HG02943 (cell line): Measurements from ENCODE around the gene CLN6.

Experiments
- ATAC-seq: cut with Tn5 transposase; IDR thresholded peaks from one replicate; pipeline ENCODE4 v1.9.1; 2021; ENCODE audit warnings: mild to moderate bottlenecking, low read depth, moderate library complexity; ENCODE audit not compliant: unreplicated experiment

Gene CLN6

DNA sequence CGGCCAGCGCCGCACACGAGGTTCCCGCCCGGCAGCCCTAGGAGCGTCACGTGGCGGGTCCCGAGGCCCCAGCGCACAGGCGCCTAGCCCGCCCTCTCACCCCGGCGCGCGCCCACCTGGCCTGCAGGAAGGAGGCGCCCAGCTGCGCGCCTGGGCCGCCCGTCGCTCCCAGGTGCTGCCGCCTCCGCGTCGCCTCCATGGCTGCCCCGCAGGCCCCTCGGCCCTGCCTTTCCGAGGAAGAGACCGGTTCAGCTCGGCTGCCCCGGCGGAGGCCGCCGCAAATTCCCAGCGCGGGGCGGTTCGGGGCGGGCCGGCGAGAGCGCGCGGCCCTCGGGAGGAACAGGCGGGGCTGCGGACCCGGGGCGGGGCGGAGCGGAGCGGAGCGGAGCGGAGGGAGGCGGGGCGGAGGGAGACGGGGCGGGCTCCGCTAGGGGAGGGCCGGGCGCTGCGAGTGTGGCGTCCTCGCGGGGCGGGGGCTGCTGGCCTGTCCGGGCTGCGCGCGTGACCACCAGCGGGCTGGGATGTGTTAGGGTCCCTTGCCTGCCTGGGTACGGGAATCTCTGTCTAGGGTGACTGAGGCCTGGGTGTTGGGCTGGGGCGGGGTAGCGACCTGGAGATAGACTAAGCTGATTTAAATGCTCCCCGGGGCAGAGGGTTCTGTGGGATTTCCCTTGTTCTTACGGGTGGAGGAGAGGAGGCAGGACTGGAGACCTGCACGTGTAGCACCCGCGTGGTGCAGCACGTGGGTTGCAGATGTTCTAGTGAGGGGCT lies at the start of gene CLN6:
Gene CLN6 (minus strand): TSS at position 343 of the 771 bp plus-strand sequence. CDS start 144 bp downstream, at position 199.
- ATAC-seq, result peak; percentile 72

DNA sequence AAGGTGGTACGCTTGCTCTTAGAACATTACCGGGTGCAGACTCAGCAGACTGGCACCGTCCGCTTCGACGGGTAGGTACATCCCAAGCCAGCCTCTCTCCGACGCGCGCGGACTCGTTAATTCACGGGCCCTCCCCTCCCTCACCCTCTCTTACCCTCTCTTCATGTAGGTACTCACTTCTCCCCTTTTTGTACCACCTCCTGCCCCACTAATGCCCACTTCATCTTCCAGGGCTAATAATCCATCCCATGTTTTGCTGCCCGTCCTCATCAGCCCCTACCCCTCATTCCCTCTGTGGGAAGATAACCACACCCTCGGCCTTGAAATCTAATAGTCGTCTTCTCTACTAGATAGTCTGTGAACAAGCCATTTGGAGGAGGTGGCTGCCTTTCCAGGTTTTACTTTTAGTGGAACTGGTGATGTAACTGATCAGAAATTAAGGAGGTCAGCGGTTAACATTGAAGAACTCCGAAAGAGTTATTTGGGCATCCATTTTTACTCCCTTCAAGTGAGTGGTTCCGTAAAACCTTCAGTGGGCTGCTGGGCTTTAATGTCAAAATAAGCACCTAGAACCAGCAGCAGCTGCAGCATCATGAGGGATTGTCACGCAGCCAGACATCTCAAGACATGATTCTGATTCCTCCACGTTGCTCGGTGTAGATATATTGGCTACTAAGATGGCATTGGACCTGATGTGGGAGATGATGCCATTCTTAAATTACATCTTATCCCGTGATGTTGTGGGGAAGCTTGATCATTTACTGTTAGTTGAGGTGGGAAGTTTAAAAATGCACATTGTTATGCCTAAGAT lies 49.3 kb upstream of the CLN6 start:
- no peak for ATAC-seq

DNA sequence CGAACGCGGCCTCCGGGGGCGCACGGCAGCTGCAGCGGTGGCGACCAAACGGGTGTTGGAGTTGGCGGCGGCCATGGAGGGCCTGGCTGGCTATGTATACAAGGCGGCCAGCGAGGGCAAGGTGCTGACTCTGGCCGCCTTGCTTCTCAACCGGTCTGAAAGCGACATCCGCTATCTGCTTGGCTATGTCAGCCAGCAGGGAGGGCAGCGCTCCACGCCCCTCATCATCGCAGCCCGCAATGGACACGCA lies 48.7 kb upstream of the CLN6 start:
- no peak for ATAC-seq

DNA sequence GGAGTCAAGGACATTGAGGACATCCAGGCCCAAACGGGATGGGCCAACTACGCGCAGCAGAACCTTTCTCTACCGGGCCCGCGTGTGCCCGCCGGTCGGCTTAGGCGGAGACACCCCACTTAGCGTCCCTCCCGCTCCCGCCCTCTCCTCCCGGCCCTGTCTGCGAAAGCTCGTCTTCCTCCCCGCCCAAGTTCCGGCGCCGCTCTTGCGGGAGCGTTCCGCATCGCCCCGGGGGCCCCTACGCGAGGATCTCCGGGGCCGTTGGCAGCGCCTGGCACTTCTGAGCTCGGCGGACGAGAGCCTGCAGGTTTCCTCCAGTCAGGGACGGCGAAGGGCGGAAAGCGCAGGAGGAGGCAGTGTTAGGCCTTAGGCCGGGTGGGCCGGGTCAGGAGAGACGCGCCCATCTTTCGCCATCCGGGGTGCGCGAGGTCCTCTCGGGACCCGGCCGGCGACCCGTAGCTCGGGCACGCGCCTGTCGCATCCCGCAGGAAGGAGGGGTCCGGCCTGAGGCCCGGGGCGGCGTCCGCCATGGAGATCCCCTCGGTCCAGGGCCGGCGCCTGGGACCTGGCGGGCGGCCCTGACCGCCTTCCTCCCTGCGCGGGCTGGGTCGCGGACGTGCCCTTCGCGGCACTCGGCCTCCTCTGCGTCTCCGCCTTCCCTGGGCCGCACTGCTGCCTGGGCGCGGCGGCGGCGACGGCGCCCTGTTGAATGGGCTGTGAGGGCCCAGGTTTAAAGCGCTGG lies 48.2 kb upstream of the CLN6 start, which contains the start of gene FEM1B:
Gene FEM1B (plus strand): TSS at position 143 of the 742 bp plus-strand sequence. CDS start 673 bp downstream, outside the sequence.
- peak; percentile 72 for ATAC-seq

DNA sequence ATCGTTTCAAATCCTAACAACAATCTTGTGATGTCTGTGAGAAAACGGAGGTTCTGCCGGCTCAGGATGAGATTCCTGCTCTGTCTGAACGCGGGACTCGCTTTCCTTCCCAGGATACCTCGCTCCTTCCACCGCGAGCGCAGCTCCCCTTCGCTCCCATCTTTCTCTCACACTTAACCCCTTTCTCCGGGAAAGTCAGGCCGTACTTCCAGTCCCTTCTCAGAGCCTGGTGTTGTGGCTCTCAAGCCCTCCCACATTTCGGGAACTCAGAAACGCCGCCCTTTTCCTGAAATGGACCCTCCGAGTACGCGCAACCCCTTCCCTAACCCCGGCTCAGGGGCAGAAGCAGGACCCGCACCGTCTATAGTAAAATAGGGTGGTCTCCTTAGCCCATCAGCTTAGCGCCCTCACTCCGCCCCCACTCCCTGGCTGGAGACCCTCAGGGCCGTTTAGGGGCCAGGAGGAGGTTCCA lies 47.6 kb upstream of the CLN6 start:
- ATAC-seq, result peak; percentile 3

DNA sequence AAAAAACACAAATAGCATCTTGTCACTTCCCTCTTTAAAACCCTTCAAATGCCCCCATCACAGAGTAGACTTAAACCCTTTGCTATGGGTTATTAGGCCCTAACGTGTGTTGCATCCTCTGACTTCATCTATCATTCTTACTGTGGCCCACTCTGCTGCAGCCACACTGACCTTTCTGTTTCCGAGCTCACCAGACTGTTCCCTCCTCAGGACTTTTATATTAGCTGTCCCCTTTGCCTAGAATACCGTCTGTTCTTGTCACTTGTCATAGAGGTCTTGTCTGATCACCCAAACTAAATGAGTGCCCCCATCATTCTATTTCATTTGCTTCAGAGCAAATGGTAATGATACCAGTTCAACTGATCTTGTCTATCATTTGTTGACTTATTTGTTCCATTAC lies 47.1 kb upstream of the CLN6 start:
- no peak for ATAC-seq

DNA sequence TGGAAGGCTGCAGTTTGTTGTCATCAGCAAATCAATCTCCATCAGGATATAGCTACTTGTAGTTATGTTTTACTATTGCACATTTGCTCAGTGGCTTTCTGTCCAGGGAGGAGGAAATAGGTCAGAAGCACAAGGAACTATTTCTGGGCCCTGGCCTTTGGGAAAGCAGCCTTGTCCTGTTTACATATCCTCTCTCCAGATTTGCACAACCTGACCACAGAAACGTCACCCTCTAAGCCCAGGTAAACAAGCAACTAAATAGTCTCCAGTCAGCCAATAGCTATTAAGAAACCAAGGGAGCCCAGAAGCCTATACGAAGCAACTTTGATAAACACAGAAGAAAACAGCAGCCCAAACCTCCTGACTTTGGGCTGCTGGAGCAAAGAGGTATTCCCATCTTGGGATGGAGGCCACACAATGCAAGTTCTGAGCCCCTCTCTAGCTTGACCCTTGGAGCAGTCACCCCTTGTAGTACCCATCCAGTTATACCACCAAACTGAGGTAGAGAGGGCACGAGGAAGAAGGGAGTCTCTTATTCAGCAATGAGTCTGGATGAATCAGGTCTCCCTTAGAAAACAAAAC lies 45.7 kb upstream of the CLN6 start:
- ATAC-seq, result no peak

DNA sequence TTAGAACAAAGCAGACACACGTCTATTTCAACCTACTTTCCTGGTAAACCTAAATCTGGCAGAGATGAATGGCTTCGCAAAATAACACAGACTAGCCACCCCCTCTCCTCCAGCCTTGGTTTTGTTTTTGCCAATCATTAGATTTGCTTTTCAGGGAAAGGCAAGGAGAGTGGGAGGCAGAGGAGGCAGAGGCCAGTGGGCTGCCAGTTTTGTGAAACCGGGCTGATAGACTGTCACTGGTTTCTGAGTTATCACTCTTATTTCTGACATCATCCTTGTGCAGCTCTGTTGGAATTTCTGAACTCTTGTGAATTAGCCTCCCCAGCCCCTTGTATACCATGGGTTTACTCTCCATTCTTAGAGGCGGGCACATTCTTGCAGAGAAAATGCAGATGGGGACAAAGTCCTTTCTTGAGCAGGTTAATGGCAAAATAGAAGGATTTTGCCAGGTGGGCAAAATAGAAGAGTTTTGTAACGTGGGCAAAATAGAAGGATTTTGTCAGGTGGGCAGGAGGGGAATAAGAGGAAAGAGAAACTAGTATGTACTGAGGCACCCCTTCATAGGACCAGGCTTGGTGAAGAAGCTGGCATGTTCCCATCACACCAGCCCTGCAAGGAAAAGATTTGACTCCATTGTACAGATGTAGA lies 44.8 kb upstream of the CLN6 start:
- ATAC-seq, result no peak

DNA sequence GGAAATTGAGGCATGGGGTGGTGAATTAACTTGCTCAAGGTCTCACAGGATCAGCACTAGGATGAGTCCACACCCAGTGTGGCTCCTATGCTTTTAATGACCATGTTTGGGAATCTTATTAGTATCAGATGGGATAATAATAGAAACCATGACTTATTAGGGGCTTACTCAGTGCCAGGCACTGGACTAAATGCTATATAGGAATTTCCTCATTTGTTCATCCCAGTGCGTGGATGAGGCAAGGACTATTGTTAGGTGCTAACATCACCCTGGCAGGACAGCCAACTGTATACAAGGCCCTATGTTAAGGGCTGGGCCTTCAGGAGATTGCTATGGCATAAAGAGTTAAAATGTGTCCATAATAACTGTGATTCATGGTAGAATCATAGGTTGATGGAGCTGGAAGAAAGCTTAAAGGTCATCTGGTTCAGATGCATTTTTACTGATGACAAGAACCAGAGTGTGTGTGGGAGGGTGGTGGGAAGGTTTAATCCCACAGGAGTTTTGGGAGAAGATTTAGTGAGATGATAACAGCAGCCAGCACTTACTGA lies 43.3 kb upstream of the CLN6 start:
- no peak for ATAC-seq

DNA sequence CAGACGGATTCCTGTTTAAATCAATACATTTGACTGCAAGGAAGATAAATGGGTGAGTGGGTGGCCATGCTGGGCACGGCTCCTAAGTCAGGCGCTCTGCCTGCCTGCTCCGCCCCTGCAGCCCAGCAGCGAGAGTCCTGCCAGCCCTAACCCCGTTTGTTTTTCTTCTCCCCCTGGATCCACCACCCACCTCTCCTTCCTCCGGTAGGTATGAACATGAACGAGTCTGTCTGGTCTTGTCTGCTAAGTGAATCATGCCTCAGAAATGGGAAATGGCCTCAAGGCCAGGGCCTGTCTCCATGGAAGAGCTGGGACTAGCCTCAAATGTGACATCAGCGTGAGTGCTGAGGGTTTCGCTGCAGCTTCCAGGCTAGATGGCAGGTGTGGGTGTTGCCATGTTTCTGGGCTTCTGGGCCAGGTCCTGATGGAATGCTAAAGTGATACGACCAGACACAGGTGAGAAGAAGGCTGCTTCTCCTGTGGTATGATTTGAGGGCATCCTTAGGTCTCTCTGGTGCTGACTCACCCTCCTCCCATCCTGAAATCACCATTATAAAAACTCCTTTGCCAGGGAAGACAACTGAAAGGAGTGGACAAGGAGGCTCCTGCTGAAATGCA lies 42.4 kb upstream of the CLN6 start:
- ATAC-seq, result no peak

DNA sequence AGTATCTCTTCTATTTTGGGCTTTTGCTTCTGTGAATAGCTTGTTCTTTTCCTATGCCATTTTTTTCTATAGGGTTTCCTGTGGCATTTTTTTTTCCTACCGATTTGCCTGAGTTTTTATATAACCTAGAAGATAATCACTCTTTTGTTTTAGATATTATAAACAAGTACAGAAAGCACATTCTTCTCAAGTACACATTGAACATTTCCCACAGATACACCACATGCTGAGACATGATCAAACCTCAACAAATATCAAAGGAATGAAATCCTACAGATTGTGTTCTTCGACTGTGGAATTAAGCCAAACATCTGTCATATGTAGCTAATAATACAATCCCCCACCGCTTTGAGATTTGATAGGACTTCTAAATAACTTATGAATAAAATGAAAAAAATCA lies 38.9 kb upstream of the CLN6 start:
- no peak for ATAC-seq

DNA sequence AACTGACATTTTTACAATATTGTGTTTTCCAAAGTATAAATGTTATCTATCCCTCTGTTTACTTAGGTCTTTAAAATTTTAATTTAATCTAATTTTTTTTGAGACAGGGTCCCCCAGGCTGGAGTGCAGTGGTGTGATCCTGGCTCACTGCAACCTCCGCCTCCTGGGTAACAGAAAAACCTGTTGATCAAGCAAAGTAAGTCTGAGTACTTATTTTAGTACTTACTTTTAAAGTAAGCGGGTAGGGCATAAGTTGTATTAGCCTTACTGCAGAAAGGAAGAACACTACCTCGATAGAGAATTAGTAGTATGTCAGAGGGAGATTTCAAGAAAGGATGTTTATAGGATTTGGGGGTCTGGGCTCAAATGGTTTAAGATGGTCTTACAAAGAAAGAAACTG lies 36.1 kb upstream of the CLN6 start:
- no peak for ATAC-seq

DNA sequence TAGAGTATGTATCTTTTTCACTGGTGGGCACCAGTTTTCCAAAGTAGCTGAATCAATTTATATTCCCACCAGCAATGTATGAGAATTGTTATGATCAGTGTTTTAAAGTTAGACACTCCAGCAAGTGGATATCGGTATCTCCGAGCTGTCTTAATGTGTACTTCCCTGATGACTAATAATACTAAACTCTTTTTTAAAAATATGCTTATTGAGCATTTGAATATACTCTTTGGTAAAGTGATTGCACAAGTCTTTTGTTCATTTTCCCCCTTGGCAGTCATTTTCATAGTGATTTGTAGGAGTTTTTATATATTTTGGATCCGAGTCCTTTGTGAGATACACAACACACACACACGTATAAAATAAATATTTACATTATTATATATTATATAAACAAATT lies 35.6 kb upstream of the CLN6 start:
- no peak for ATAC-seq

DNA sequence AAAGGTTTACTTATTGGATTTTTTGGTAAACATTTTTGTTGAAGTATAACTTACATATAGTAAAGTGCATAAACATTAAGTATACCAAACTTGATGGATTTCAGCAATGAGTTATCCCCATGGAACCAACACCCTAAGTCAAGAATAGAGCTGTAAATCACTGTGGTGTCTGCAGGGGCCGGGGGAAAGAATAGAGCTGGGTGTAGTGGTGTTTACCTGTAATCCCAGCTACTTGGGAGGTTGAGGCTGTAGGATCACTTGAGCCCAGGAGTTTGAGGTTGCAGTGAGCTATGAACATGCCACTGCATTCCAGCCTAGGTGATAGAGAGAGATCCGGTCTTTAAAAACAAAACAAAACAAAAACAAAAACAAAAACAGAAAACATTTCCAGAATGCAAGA lies 34.8 kb upstream of the CLN6 start:
- no peak for ATAC-seq

DNA sequence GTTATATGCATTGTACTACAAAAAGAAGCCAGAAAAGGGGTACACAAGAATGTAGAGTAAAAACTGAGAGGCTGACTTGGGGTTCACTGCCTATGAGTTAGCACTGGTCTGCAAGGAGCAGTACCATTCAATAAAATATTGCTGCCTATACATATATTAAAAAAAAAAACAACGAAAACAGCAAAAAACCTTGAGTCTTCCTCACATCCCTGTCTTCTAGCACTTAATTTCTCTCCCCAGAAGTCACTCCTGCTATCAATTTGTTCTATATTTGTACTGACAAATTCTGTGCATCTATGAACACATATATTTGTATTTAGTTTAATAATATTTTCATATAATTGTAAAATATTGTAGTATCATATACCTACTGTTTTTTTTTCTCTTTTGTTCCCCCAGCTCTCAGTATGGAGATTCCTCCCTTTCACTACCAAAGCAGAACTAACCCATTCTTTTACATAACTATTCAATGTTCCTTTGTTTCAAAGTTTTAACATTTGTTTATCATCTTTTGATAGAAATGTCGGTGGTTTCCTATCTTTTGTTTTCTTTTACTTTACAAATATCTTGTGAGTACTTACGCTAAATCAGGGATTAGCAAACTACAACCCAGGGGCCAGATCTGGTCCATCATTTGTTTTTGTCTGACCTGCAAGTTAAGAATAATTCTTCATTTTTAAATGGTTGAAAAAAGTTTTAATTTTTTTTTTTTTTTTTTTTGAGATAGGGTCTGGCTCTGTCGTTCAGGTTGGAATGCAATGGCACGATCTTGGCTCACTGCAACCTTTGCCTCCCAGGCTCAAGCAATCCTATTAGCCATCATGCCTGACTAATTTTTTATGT lies 33.2 kb upstream of the CLN6 start:
- no peak for ATAC-seq

DNA sequence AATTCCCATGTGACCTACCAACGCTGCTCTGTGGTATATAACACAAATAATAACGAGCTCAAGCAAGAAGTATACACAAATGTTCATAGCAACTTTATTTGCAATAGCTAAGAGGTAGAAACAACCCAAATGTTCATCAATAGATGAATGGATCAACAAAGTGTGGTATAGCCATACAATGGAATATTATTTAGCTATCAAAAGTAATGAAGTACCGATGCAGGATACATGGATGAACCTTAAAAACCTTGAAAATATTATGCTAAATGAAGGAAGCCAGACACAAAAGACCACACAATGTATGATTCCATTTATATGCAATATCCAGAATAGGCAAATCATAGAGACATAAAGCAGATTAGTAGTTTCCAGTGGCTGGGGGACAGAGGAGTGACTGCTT lies 32.5 kb upstream of the CLN6 start:
- no peak for ATAC-seq

DNA sequence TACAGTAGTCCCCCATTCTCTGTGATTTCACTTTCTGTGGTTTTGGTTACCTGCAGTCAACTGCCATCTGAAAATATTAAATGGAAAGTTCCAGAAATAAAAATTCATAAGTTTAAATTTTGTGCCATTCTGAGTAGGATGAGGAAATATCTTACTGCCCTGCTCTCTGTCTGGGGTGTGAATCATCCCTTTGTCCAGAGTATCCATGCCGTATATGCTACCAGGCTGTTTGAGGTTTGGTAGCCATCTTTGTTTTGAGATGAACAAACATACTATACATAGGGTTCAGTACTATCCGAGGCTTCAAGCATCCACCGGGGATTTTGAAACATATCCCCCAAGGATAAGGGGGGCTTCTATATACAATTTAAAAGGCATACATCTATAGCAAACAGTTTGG lies 31.7 kb upstream of the CLN6 start:
- no peak for ATAC-seq

DNA sequence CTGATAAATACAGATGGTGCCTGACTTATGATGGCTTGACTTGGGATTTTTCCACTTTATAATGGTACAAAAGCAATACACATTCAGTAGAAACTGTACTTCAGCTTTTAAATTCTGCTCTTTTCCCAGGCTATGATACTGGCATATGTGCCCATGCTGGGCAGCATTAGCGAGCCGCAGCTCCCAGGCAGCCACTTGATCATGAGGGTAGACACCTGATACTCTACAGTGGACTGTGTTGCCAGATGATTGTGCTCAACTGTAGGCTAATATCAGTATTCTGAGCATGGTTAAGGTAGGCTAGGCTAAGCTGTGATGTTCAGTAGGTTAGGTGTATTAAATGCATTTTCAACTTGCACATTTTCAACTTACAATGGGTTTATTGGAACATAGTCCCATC lies 30.4 kb upstream of the CLN6 start:
- ATAC-seq, result no peak

DNA sequence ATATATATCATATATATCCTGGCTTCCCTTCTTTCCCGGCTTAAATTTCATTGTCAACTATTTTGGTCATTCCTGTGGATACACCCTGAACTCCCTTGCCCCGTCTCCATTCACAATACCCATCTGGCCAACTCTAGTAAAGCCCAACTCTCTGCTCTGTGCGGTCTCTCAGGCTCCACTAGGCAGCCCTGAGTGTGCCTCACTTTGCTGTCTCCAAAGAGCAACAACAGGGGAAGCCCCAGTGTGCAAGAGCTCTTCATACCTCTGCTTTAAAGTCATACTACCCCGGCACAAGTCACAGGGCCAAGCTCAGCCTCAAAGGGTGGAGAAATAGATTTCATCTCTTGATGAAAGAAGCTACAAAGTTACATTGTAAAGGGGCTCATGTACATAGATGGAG lies 29.2 kb upstream of the CLN6 start:
- no peak for ATAC-seq
